Nephron (organoid): ENCODE results near the gene OAS3.

Source experiments
- H3K27ac Mint-ChIP-seq, 3 experiments: 2 replicates each; pipeline ENCODE4 v1.8.0; 2020; ENCODE audit warnings: mixed read lengths in 3 of 3, mild to moderate bottlenecking in 2 of 3, moderate library complexity in 1 of 3
- H3K27me3 Mint-ChIP-seq: 2 replicates; pipeline ENCODE4 v1.8.0; 2021; ENCODE audit warnings: low read depth, mild to moderate bottlenecking, moderate library complexity, mixed read lengths
- H3K36me3 Mint-ChIP-seq: 2 replicates; pipeline ENCODE4 v1.8.0; 2020; ENCODE audit warnings: low read depth, mixed read lengths
- H3K4me1 Mint-ChIP-seq: 2 replicates; pipeline ENCODE4 v1.8.0; 2020; ENCODE audit warnings: mixed read lengths
- H3K4me3 Mint-ChIP-seq, 3 experiments: 2 replicates each; pipeline ENCODE4 v1.8.0; 2020; ENCODE audit warnings: mild to moderate bottlenecking in 3 of 3, mixed read lengths in 3 of 3, moderate library complexity in 2 of 3
- H3K9me3 Mint-ChIP-seq: 2 replicates; pipeline ENCODE4 v1.8.0; 2020; ENCODE audit warnings: mixed read lengths
- TF ChIP-seq, protein P1 (sequence below), 3 experiments: fragments of 200-600 bp; sonication (generic); IDR thresholded peaks; one replicate each; pipeline ENCODE4 v1.5.0; 2021; ENCODE audit warnings: antibody characterized with exemption in 3 of 3; ENCODE audit not compliant: unreplicated experiment in 3 of 3

The OAS3 gene

DNA sequence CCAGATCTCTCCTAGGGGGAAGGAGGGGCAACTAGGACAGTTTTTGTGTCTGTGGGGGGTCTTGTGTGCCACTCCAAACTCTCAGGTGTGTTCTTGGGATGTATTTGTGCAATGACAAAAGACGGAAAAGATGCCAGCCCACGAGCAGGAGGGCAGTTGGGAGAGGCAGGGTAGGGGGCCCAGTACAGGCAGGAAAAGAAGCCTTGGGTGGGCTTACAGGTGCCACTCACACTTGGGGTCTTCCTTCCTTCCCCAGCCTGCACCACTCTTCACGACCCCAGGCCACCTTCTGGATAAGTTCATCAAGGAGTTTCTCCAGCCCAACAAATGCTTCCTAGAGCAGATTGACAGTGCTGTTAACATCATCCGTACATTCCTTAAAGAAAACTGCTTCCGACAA lies 64.4 kb downstream of the OAS3 start:
- Mint-ChIP-seq H3K4me3 (no peak overlapping the region), H3K36me3 (no peaks in the 10 kb centered on the region), H3K27ac (no peak overlapping the region), H3K4me1 (no peaks in the 10 kb centered on the region), H3K27me3 (peaks cover 57% of the 10 kb centered on the region), H3K9me3 (peaks cover 10% of the 10 kb centered on the region)
- TF ChIP-seq, protein P1, sequence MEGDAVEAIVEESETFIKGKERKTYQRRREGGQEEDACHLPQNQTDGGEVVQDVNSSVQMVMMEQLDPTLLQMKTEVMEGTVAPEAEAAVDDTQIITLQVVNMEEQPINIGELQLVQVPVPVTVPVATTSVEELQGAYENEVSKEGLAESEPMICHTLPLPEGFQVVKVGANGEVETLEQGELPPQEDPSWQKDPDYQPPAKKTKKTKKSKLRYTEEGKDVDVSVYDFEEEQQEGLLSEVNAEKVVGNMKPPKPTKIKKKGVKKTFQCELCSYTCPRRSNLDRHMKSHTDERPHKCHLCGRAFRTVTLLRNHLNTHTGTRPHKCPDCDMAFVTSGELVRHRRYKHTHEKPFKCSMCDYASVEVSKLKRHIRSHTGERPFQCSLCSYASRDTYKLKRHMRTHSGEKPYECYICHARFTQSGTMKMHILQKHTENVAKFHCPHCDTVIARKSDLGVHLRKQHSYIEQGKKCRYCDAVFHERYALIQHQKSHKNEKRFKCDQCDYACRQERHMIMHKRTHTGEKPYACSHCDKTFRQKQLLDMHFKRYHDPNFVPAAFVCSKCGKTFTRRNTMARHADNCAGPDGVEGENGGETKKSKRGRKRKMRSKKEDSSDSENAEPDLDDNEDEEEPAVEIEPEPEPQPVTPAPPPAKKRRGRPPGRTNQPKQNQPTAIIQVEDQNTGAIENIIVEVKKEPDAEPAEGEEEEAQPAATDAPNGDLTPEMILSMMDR (IDR thresholded peaks at IDR 0.05; ENCODE audit: unreplicated experiment in 3 of 3) = no peak

DNA sequence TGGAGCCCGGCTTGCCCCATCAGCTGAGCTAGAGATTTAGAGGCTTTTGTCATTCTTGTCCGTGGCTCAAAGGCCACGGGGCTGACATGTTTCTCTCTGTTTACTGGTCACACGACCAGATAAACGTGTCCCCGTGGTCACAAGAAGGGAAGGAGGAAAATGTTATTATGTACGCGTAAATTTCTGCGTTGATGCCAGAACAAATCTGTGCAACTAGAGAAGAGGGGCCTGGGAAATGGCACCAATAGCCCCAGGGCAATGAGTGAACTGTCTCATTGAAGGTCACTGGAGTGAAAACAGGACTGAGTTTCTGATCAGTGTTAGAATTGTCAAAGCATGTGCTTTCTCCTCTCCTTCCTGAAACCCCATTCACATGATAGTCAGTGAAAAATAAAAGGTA lies 65.4 kb downstream of the OAS3 start:
- Mint-ChIP-seq H3K27me3 (peaks cover 58% of the 10 kb centered on the region), H3K9me3 (peaks cover 7% of the 10 kb centered on the region), H3K4me1 (no peaks in the 10 kb centered on the region), H3K27ac (no peak overlapping the region), H3K36me3 (no peaks in the 10 kb centered on the region), H3K4me3 (no peak overlapping the region)
- TF ChIP-seq, protein P1 (IDR thresholded peaks at IDR 0.05; ENCODE audit: unreplicated experiment in 3 of 3) = no peak

DNA sequence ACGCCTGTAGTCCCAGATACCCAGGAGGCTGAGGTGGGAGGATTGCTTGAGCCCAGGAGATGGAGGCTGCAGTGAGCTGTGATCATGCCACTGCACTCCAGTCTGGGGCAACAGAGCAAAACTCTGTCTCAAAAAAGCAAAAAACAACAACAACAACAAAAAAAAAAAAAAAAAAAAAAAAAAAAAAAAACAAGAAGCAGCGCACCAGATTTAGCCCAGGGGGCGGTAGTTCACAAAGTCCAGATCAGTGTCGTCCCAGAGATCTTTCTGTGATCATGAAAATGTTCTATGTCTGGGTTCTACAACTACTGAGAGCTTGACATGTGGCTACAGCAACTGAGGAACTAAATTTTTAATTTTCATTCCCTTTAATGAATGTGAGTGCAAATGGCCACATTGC lies 67.5 kb downstream of the OAS3 start:
- H3K27me3 Mint-ChIP-seq = peaks cover 64% of the 10 kb centered on the region
- H3K4me1 Mint-ChIP-seq = no peaks in the 10 kb centered on the region
- no peak overlapping the region for H3K27ac Mint-ChIP-seq
- TF ChIP-seq, protein P1 (IDR thresholded peaks at IDR 0.05; ENCODE audit: unreplicated experiment in 3 of 3) = peak in 2 of 3 experiments; percentile 12 to 43
- no peaks in the 10 kb centered on the region for H3K9me3 Mint-ChIP-seq
- no peaks in the 10 kb centered on the region for H3K36me3 Mint-ChIP-seq
- no peak overlapping the region for H3K4me3 Mint-ChIP-seq

DNA sequence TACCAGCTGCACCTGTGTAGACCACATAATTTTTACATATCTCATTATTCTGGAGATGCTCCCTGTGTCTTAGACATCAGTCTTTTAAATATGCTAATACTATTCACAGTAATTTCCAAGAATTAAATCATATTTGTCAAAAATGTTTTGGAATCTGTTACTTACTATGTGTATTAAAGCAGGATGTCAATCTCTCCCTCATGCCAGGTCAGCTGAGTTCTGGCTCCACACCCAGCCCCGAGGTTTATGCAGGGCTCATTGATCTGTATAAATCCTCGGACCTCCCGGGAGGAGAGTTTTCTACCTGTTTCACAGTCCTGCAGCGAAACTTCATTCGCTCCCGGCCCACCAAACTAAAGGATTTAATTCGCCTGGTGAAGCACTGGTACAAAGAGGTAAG lies 67.9 kb downstream of the OAS3 start:
- TF ChIP-seq, protein P1 (IDR thresholded peaks at IDR 0.05; ENCODE audit: unreplicated experiment in 3 of 3) = no peak
- H3K27ac Mint-ChIP-seq = no peak overlapping the region
- no peaks in the 10 kb centered on the region for H3K36me3 Mint-ChIP-seq
- peaks cover 66% of the 10 kb centered on the region for H3K27me3 Mint-ChIP-seq
- H3K4me1 Mint-ChIP-seq = no peaks in the 10 kb centered on the region
- no peak overlapping the region for H3K4me3 Mint-ChIP-seq
- no peaks in the 10 kb centered on the region for H3K9me3 Mint-ChIP-seq

DNA sequence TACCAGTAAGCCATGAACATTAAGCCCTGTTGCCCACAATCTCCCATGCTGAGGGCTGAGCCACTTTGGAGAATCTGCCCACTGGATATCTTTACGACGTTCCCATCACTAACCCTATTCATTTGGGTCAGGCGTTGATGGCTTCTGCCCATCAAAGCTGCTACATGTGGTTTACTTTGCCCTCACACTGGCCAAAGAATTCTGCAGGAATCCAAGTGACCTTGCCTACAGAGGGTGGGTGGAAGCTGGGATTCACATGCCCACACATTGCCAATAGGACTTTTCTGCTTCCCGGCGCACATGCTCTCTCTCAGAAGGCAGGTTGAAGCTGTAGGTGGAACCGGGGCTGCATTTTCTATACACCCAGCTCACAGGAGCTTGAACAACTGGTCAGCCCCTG lies 68.4 kb downstream of the OAS3 start:
- H3K27me3 Mint-ChIP-seq = peaks cover 66% of the 10 kb centered on the region
- peaks cover 2% of the 10 kb centered on the region for H3K9me3 Mint-ChIP-seq
- no peaks in the 10 kb centered on the region for H3K4me1 Mint-ChIP-seq
- no peak overlapping the region for H3K4me3 Mint-ChIP-seq
- H3K36me3 Mint-ChIP-seq = no peaks in the 10 kb centered on the region
- H3K27ac Mint-ChIP-seq = no peak overlapping the region
- TF ChIP-seq, protein P1 (IDR thresholded peaks at IDR 0.05; ENCODE audit: unreplicated experiment in 3 of 3) = no peak

DNA sequence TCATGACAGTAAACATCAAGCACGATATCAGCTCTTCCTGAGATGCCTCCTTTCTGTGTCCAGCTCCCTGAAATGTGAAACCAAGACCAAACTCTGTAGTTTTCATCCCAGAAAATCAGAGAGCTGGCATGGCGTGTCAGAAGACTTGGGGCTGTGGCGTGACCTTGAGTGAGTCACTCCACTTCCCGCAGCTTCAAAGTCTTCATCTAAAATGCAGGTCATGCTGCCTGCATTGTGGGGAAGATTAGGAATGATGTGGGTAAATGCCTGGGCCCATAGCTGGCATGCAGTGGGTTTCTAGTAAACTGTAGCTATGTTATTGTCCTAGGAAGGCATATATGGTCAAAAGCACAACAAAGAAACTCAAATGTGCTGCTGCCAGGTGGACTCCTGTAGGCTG lies 68.9 kb downstream of the OAS3 start:
- TF ChIP-seq, protein P1 (IDR thresholded peaks at IDR 0.05; ENCODE audit: unreplicated experiment in 3 of 3) = no peak
- H3K27me3 Mint-ChIP-seq = peaks cover 66% of the 10 kb centered on the region
- H3K4me3 Mint-ChIP-seq = no peak overlapping the region
- no peaks in the 10 kb centered on the region for H3K36me3 Mint-ChIP-seq
- H3K9me3 Mint-ChIP-seq = peaks cover 4% of the 10 kb centered on the region
- no peak overlapping the region for H3K27ac Mint-ChIP-seq
- no peaks in the 10 kb centered on the region for H3K4me1 Mint-ChIP-seq
